Neuronal stem cell (in vitro differentiated cells): ENCODE data around the gene LYRM1.
"Not testable (repeated sequence)": the region's sequence is repeated elsewhere in the genome, so short reads cannot be mapped to it uniquely, and the experiment has no call there.

Experiments
- DNase-seq: peaks from one replicate; pipeline ENCODE4 v3.0.0-alpha.2; 2013; ENCODE audit warnings: low spot score
- H2AFZ ChIP-seq: one replicate; pipeline ENCODE4 v1.6.1; 2013; ENCODE audit warnings: mild to moderate bottlenecking, low read length, inconsistent platforms
- H2AK5ac ChIP-seq: 2 replicates; pipeline ENCODE4 v1.6.1; 2013; ENCODE audit warnings: low read depth, mild to moderate bottlenecking, inconsistent platforms, low read length, moderate library complexity, mixed read lengths
- H2BK120ac ChIP-seq: 2 replicates; pipeline ENCODE4 v1.6.1; 2013; ENCODE audit warnings: low read depth, mild to moderate bottlenecking, inconsistent platforms, low read length, moderate library complexity, mixed read lengths
- H2BK12ac ChIP-seq: one replicate; pipeline ENCODE4 v1.6.1; 2013; ENCODE audit warnings: low read length, inconsistent platforms
- H2BK15ac ChIP-seq: 2 replicates; pipeline ENCODE4 v1.6.1; 2013; ENCODE audit warnings: mild to moderate bottlenecking, low read length, inconsistent platforms, mixed read lengths
- H2BK5ac ChIP-seq: one replicate; pipeline ENCODE4 v1.6.1; 2013; ENCODE audit warnings: inconsistent platforms, mild to moderate bottlenecking, low read length, moderate library complexity
- H3K14ac ChIP-seq: one replicate; pipeline ENCODE4 v1.6.1; 2013; ENCODE audit warnings: low read length, inconsistent platforms
- H3K18ac ChIP-seq: 2 replicates; pipeline ENCODE4 v1.6.1; 2013; ENCODE audit warnings: low read length, inconsistent platforms
- H3K23ac ChIP-seq: 2 replicates; pipeline ENCODE4 v1.6.1; 2013; ENCODE audit warnings: low read depth, mild to moderate bottlenecking, mixed read lengths, low read length, inconsistent platforms; ENCODE audit not compliant: poor library complexity
- H3K27ac ChIP-seq: replicated peaks from 3 replicates; pipeline ENCODE4 v1.5.1; 2013; ENCODE audit warnings: low read length, inconsistent platforms
- H3K27me3 ChIP-seq, 3 experiments: 2 replicates each; pipeline ENCODE4 v1.6.1; 2013; ENCODE audit warnings: low read length in 3 of 3, mild to moderate bottlenecking in 2 of 3, inconsistent platforms in 1 of 3, low read depth in 1 of 3, mixed read lengths in 1 of 3, moderate library complexity in 1 of 3; ENCODE audit not compliant: control insufficient read depth in 3 of 3, insufficient read depth in 3 of 3
- H3K36me3 ChIP-seq, 2 donors: replicated peaks in 1 of 2; 2 replicates each; pipeline ENCODE4 v1.6.1; 2013; ENCODE audit warnings: low read length in 2 of 2; ENCODE audit not compliant: control insufficient read depth in 2 of 2, insufficient read depth in 2 of 2
- H3K4ac ChIP-seq: 2 replicates; pipeline ENCODE4 v1.6.1; 2013; ENCODE audit warnings: inconsistent platforms, mild to moderate bottlenecking, low read length, moderate library complexity
- H3K4me1 ChIP-seq, 2 donors: 1 replicate in 1 of 2; 2 replicates in 1 of 2; pipeline ENCODE4 v1.6.1; 2013; ENCODE audit warnings: low read length in 2 of 2, low read depth in 1 of 2; ENCODE audit not compliant: control insufficient read depth in 2 of 2, insufficient read depth in 1 of 2
- H3K4me2 ChIP-seq: one replicate; pipeline ENCODE4 v1.6.1; 2013; ENCODE audit warnings: mild to moderate bottlenecking, low read length, inconsistent platforms; ENCODE audit not compliant: insufficient read depth, poor library complexity, severe bottlenecking
- H3K4me3 ChIP-seq, 2 donors: 2 replicates each; pipeline ENCODE4 v1.5.1; 2013; ENCODE audit warnings: low read length in 2 of 2, mild to moderate bottlenecking in 2 of 2, inconsistent platforms in 1 of 2, moderate library complexity in 1 of 2
- H3K79me1 ChIP-seq: one replicate; pipeline ENCODE4 v1.6.1; 2013; ENCODE audit warnings: low read depth, mild to moderate bottlenecking, inconsistent platforms, low read length, moderate library complexity
- H3K9ac ChIP-seq: one replicate; pipeline ENCODE4 v1.6.1; 2013; ENCODE audit warnings: mild to moderate bottlenecking, low read depth, low read length, inconsistent platforms; ENCODE audit not compliant: poor library complexity
- H3K9me3 ChIP-seq, 2 donors: replicated peaks in 1 of 2; 2 replicates each; pipeline versions ENCODE3 to v1.6.1; 2013; ENCODE audit warnings: low read length in 2 of 2, mild to moderate bottlenecking in 2 of 2, inconsistent platforms in 1 of 2, low read depth in 1 of 2, mixed read lengths in 1 of 2, moderate library complexity in 1 of 2; ENCODE audit not compliant: control insufficient read depth in 2 of 2, insufficient read depth in 1 of 2
- H4K8ac ChIP-seq: one replicate; pipeline ENCODE4 v1.6.1; 2013; ENCODE audit warnings: low read depth, mild to moderate bottlenecking, inconsistent platforms, low read length, moderate library complexity
- H4K91ac ChIP-seq: one replicate; pipeline ENCODE4 v1.6.1; 2013; ENCODE audit warnings: low read length, low read depth, mild to moderate bottlenecking, inconsistent platforms; ENCODE audit not compliant: poor library complexity
- WGBS, 2 donors: extraction: QIAGEN DNeasy Blood & Tissue Kit; methylation state at CpG; one replicate each; pipeline ENCODE4 v1.1.7; 2013; ENCODE audit warnings: missing lambda C conversion rate in 2 of 2, mixed read lengths in 1 of 2; ENCODE audit not compliant: insufficient read length in 2 of 2, insufficient replicate concordance in 1 of 2; ENCODE audit errors: extremely low coverage in 2 of 2; 5-methylcytosine and 5-hydroxymethylcytosine counted together

Gene LYRM1

DNA sequence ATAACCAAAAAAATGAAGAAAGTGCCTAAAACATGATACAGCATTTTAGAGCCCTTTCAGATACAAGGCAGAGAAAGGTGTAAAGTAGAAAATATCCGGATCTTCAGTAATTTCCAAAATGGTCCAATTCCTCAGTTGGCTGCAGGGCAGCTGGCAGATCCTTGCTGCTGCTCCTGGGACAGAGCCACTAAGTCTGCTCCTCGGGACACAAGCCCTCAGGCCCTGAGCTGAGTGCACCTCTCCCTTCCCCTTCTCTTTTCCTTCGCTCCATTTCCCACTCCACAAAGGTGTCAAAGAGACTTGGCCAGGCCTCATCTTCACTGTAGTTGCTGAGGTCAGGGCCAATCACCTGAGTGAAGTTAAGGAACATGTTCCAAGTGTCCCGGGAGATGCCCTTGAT, 40.9 kb upstream of the LYRM1 start:
- H3K9ac ChIP-seq = no peak overlapping the region
- H3K14ac ChIP-seq = no peak overlapping the region
- no peak overlapping the region for H2BK5ac ChIP-seq
- H3K79me1 ChIP-seq = peaks cover 2% of the 10 kb centered on the region
- H3K4me1 ChIP-seq = no peaks in the 10 kb centered on the region
- H3K4ac ChIP-seq = no peak overlapping the region
- H3K27me3 ChIP-seq = no peaks in the 10 kb centered on the region
- no peak overlapping the region for H4K8ac ChIP-seq
- H2BK15ac ChIP-seq = no peak overlapping the region
- no peak overlapping the region for H3K23ac ChIP-seq
- DNase-seq = no peak
- no peak overlapping the region for H3K4me2 ChIP-seq
- no peak overlapping the region for H2AFZ ChIP-seq
- no peak overlapping the region for H3K4me3 ChIP-seq
- no peak overlapping the region for H3K18ac ChIP-seq
- H3K27ac ChIP-seq = no peak overlapping the region
- WGBS, 2 donors = no CpG with 5 or more reads among the region's 4 CpGs
- H3K36me3 ChIP-seq = peaks cover 11 to 44% of the 10 kb centered on the region in 2 donors
- no peak overlapping the region for H2AK5ac ChIP-seq
- H4K91ac ChIP-seq = no peak overlapping the region
- no peak overlapping the region for H2BK120ac ChIP-seq
- H2BK12ac ChIP-seq = no peak overlapping the region
- H3K9me3 ChIP-seq = peaks cover 0 to 3% of the 10 kb centered on the region in 2 donors

DNA sequence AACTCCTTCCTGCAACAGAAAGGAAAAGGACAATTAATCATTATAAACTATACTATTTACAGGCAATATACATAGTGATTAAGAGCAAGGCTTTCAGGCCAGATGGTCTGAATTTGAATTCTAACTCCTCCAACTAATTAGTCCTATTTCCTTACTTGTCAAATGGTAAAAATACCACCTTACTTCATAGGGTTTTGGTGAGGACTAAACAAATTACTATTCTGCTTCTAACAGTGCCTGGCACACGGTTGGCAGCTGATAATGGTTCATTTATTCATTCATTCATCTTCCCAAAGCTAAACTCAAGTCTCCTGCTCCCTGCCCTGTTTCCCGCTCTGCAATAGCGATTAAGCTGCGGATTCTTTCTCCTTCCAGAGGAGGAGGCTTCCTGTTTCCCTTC, 40.2 kb upstream of the LYRM1 start:
- H3K4me3 ChIP-seq = no peak overlapping the region
- H3K36me3 ChIP-seq = peaks cover 11 to 39% of the 10 kb centered on the region in 2 donors
- H3K4me2 ChIP-seq = no peak overlapping the region
- H3K14ac ChIP-seq = no peak overlapping the region
- no peak overlapping the region for H4K8ac ChIP-seq
- no peaks in the 10 kb centered on the region for H3K27me3 ChIP-seq
- H3K79me1 ChIP-seq = peaks cover 2% of the 10 kb centered on the region
- no peak overlapping the region for H2BK5ac ChIP-seq
- H3K18ac ChIP-seq = no peak overlapping the region
- H3K9ac ChIP-seq = no peak overlapping the region
- H3K4ac ChIP-seq = no peak overlapping the region
- WGBS, 2 donors = no CpG with 5 or more reads among the region's 4 CpGs
- no peak overlapping the region for H2BK15ac ChIP-seq
- H2BK12ac ChIP-seq = no peak overlapping the region
- no peaks in the 10 kb centered on the region for H3K4me1 ChIP-seq
- no peak overlapping the region for H2BK120ac ChIP-seq
- no peak overlapping the region for H2AFZ ChIP-seq
- H4K91ac ChIP-seq = no peak overlapping the region
- H2AK5ac ChIP-seq = no peak overlapping the region
- no peak overlapping the region for H3K23ac ChIP-seq
- no peak for DNase-seq
- H3K9me3 ChIP-seq = peaks cover 0 to 3% of the 10 kb centered on the region in 2 donors
- no peak overlapping the region for H3K27ac ChIP-seq

GRCh38 chr16:20860995-20861394, 39.6 kb upstream of the LYRM1 start:
- not testable (repeated sequence) for H2BK120ac ChIP-seq, H3K4me1 ChIP-seq, H3K4ac ChIP-seq, H4K8ac ChIP-seq, H2BK5ac ChIP-seq, H3K27ac ChIP-seq, H3K18ac ChIP-seq, H3K23ac ChIP-seq, H2AK5ac ChIP-seq, H3K9ac ChIP-seq, DNase-seq, H3K14ac ChIP-seq, H3K79me1 ChIP-seq, H2AFZ ChIP-seq, H4K91ac ChIP-seq, H3K4me2 ChIP-seq, H3K4me3 ChIP-seq, H3K27me3 ChIP-seq, H2BK12ac ChIP-seq, H3K9me3 ChIP-seq, H2BK15ac ChIP-seq
- no CpG with 5 or more reads among the region's 4 CpGs for WGBS, 2 donors
- H3K36me3 ChIP-seq = peaks cover 11 to 33% of the 10 kb centered on the region in 2 donors

- no peak for DNase-seq
- Histone ChIP-seq H2BK12ac (no peak overlapping the region), H3K4me1 (peaks cover 5 to 7% of the 10 kb centered on the region in 2 donors), H2BK120ac (no peak overlapping the region), H3K36me3 (peaks cover 9 to 31% of the 10 kb centered on the region in 2 donors), H3K14ac (no peak overlapping the region), H3K27me3 (no peaks in the 10 kb centered on the region), H3K4me2 (no peak overlapping the region), H3K79me1 (peaks cover 6% of the 10 kb centered on the region), H3K9ac (no peak overlapping the region), H4K8ac (no peak overlapping the region), H2BK5ac (no peak overlapping the region), H4K91ac (no peak overlapping the region), H2AK5ac (peak overlapping the region; percentile 41), H2BK15ac (no peak overlapping the region), H2AFZ (no peak overlapping the region), H3K9me3 (peaks cover 0 to 3% of the 10 kb centered on the region in 2 donors), H3K27ac (no peak overlapping the region), H3K18ac (no peak overlapping the region), H3K23ac (peak overlapping the region; percentile 44), H3K4ac (no peak overlapping the region), H3K4me3 (no peak overlapping the region)
- no CpG with 5 or more reads among the region's 21 CpGs for WGBS, 2 donors
These were observed 38.2 kb upstream of the LYRM1 start for GRCh38 chr16:20862162-20862960.
